ENCODE data around the gene MRPL36. TPM values are rescaled to one million over a fixed set of nuclear protein-coding genes. Genes with fewer than 3 reads are reported as not detected.
A peak's percentile ranks its signal among the peaks of the same experiment; 100 is the strongest.

Gene MRPL36
- total and polyA plus RNA-seq, 8 donors = 4.9 to 101 (median 72.8) TPM

GRCh38 chr5:1770443-1770802 is 29.2 kb downstream of the MRPL36 start:
- H3K27ac ChIP-seq = no peak overlapping the region
- no peaks in the 10 kb centered on the region for H3K4me1 ChIP-seq
- DNase-seq = no peak
- no peak for TF ChIP-seq CTCF (IDR thresholded peaks at IDR 0.05)
- TF ChIP-seq POLR2A (IDR thresholded peaks at IDR 0.05) = no peak
- TF ChIP-seq POLR2AphosphoS5 (IDR thresholded peaks at IDR 0.05) = no peak
- no peak for TF ChIP-seq EP300 (IDR thresholded peaks at IDR 0.05)
- peaks cover 0 to 30% (median 0%) of the 10 kb centered on the region in 3 donors for H3K27me3 ChIP-seq
- WGBS, 5 donors = 52 to 67% (median 65%) methylated on average over 6 of the region's 6 CpGs
- no peak overlapping the region for H3K4me3 ChIP-seq
- intact Hi-C loops (cut with DNase I; ENCODE audit: low total_unique reads) = no loop called here
- H3K36me3 ChIP-seq = no peaks in the 10 kb centered on the region
- no peaks in the 10 kb centered on the region for H3K9me3 ChIP-seq

GRCh38 chr5:1769752-1770442 is 29.7 kb downstream of the MRPL36 start:
- Histone ChIP-seq H3K4me1 (no peaks in the 10 kb centered on the region), H3K9me3 (no peaks in the 10 kb centered on the region), H3K4me3 (no peak overlapping the region), H3K27ac (no peak overlapping the region), H3K36me3 (no peaks in the 10 kb centered on the region), H3K27me3 (peaks cover 0 to 35% (median 4%) of the 10 kb centered on the region in 3 donors)
- WGBS, 5 donors = 83 to 87% (median 86%) methylated on average over 26 to 30 of the region's 30 CpGs
- TF ChIP-seq EP300 (IDR thresholded peaks at IDR 0.05) (no peak), CTCF (IDR thresholded peaks at IDR 0.05) (peak in 1 of 7 experiments; percentile 6)
- DNase-seq = no peak
- intact Hi-C loops (cut with DNase I; ENCODE audit: low total_unique reads) = loop anchor here (10.0 kb wide), 1 partner anchor 275 kb away; no protein-coding TSS in a partner anchor

- Histone ChIP-seq H3K36me3 (no peaks in the 10 kb centered on the region), H3K27me3 (peaks cover 0 to 43% (median 8%) of the 10 kb centered on the region in 3 donors), H3K9me3 (no peaks in the 10 kb centered on the region), H3K27ac (no peak overlapping the region), H3K4me3 (no peak overlapping the region), H3K4me1 (no peaks in the 10 kb centered on the region)
- no peak for DNase-seq
- intact Hi-C loops (cut with DNase I; ENCODE audit: low total_unique reads) = loop anchor here (10.0 kb wide), 1 partner anchor 276 kb away; no protein-coding TSS in a partner anchor
- WGBS, 5 donors = 92 to 96% (median 93%) methylated on average over 35 to 54 of the region's 54 CpGs
- TF ChIP-seq CTCF (IDR thresholded peaks at IDR 0.05) = no peak
Observed at GRCh38 chr5:1769017-1769640, 30.5 kb downstream of the MRPL36 start.

DNA sequence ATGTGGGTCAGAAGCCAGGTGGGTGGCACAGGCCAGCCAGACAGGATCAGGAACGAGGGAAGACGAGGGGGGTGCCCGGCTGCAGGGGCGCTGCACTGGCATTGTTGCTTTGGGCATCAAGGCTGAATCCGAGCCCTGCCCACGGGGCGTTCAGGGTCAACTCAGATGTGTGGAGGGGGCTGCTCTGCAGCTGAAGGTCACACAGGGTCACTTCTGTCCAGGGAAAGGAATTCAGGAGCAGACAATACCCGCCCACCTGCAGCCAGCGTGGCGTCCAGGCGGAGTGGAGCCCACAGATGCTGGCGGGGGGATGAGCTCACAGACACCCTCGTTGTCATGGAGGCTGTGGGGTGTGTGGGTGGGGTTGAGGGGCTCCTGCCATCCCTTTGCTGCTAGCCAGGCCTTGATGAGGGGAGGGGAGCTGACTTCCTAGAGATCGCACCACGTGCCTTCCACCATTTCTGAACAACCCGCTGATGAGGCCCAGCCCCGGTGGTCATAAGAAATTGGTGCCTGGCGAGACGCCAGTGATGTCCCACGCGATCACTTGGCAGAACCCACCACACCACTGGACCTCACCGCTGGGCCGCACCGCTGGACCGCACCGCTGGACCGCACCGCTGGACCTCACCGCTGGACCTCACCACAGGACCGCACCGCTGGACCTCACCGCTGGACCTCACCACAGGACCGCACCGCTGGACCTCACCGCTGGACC is 31.2 kb downstream of the MRPL36 start:
- H3K27ac ChIP-seq = no peak overlapping the region
- H3K36me3 ChIP-seq = no peaks in the 10 kb centered on the region
- no peak for DNase-seq
- no peaks in the 10 kb centered on the region for H3K4me1 ChIP-seq
- no peak overlapping the region for H3K4me3 ChIP-seq
- H3K9me3 ChIP-seq = no peaks in the 10 kb centered on the region
- H3K27me3 ChIP-seq = peaks cover 0 to 50% (median 8%) of the 10 kb centered on the region in 3 donors
- 87 to 91% (median 88%) methylated on average over 12 to 35 of the region's 35 CpGs for WGBS, 5 donors
- intact Hi-C loops (cut with DNase I; ENCODE audit: low total_unique reads) = loop anchor here (10.0 kb wide), 1 partner anchor 276 kb away; no protein-coding TSS in a partner anchor
- TF ChIP-seq POLR2AphosphoS5 (IDR thresholded peaks at IDR 0.05) = no peak
- no peak for TF ChIP-seq EP300 (IDR thresholded peaks at IDR 0.05)
- TF ChIP-seq POLR2A (IDR thresholded peaks at IDR 0.05) = no peak
- TF ChIP-seq CTCF (IDR thresholded peaks at IDR 0.05) = no peak
